H1 (cell line): ENCODE measurements around the gene ZNF106. TPM values are rescaled to one million over a fixed set of nuclear protein-coding genes. Genes with fewer than 3 reads are reported as not detected.

Source experiments
- CTCF ChIA-PET: fragments of 300-600 bp; sonication (Branson Sonifier 250); formaldehyde crosslinking; loops from one replicate; lab custom pipeline; 2021; ENCODE audit not compliant: partially characterized antibody; lab: Charles Lee
- POLR2A ChIA-PET: fragments of 300-600 bp; sonication (Branson Sonifier 250); formaldehyde crosslinking; loops from one replicate; lab custom pipeline; 2021; ENCODE audit warnings: inconsistent platforms; ENCODE audit not compliant: partially characterized antibody; lab: Charles Lee
- DNase-seq, 2 experiments: peaks; one replicate each; pipeline versions ENCODE4 v3.0.0 to v3.0.0-alpha.2; 2010 to 2022; ENCODE audit warnings: low spot score in 2 of 2, low read depth in 1 of 2, mixed read lengths in 1 of 2
- FAIRE-seq: peaks from 2 replicates; lab custom pipeline; 2011; peaks lifted over from hg19 to GRCh38; lab: Jason Lieb, UNC
- H2AFZ ChIP-seq: 2 replicates; pipeline ENCODE4 v1.8.1; 2012; ENCODE audit warnings: low read length, inconsistent platforms
- H2AK5ac ChIP-seq: 2 replicates; pipeline ENCODE4 v1.6.1; 2013; ENCODE audit warnings: low read depth, low read length
- H2BK120ac ChIP-seq: replicated peaks from 2 replicates; pipeline ENCODE3; 2013; ENCODE audit warnings: low read depth, low read length, inconsistent platforms
- H2BK12ac ChIP-seq: 2 replicates; pipeline ENCODE4 v1.6.1; 2013; ENCODE audit warnings: low read depth, low read length
- H2BK15ac ChIP-seq: 2 replicates; pipeline ENCODE4 v1.6.1; 2013; ENCODE audit warnings: low read length
- H2BK20ac ChIP-seq: 2 replicates; pipeline ENCODE4 v1.6.1; 2013; ENCODE audit warnings: low read length
- H2BK5ac ChIP-seq: 2 replicates; pipeline ENCODE4 v1.6.1; 2013; ENCODE audit warnings: low read depth, low read length
- H3K14ac ChIP-seq: 2 replicates; pipeline ENCODE4 v1.6.1; 2013; ENCODE audit warnings: inconsistent platforms; ENCODE audit not compliant: insufficient read length
- H3K18ac ChIP-seq: 2 replicates; pipeline ENCODE4 v1.6.1; 2013; ENCODE audit warnings: low read length; ENCODE audit errors: extremely low read depth
- H3K23ac ChIP-seq: 2 replicates; pipeline ENCODE4 v1.6.1; 2013; ENCODE audit warnings: inconsistent platforms; ENCODE audit not compliant: insufficient read length
- H3K23me2 ChIP-seq: 2 replicates; pipeline ENCODE4 v1.6.1; 2013; ENCODE audit warnings: low read depth, low read length
- H3K27ac ChIP-seq: 2 replicates; pipeline ENCODE4 v1.6.1; 2011; ENCODE audit warnings: low read depth, low read length, inconsistent platforms
- H3K27me3 ChIP-seq, 4 experiments: replicated peaks in 1 of 4; 1 replicate in 1 of 4; 2 replicates in 3 of 4; pipeline versions ENCODE4 v1.6.1 to v1.8.1; 2011 to 2013; ENCODE audit warnings: low read length in 3 of 4, mild to moderate bottlenecking in 3 of 4, inconsistent platforms in 2 of 4, mixed read lengths in 2 of 4, moderate library complexity in 1 of 4; ENCODE audit not compliant: control insufficient read depth in 3 of 4, insufficient read depth in 3 of 4; ENCODE audit errors: extremely low read depth in 1 of 4
- H3K36me3 ChIP-seq, 4 experiments: 2 replicates each; pipeline versions ENCODE4 v1.6.1 to v1.8.1; 2011 to 2013; ENCODE audit warnings: mild to moderate bottlenecking in 4 of 4, low read length in 3 of 4, moderate library complexity in 2 of 4, control low read depth in 1 of 4, inconsistent platforms in 1 of 4; ENCODE audit not compliant: insufficient read depth in 4 of 4, control insufficient read depth in 2 of 4
- H3K4ac ChIP-seq: replicated peaks from 2 replicates; pipeline ENCODE3; 2013; ENCODE audit warnings: low read length, low read depth, mixed read lengths, inconsistent platforms; ENCODE audit not compliant: insufficient read length
- H3K4me1 ChIP-seq, 4 experiments: replicated peaks in 1 of 4; 1 replicate in 1 of 4; 2 replicates in 3 of 4; pipeline versions ENCODE4 v1.6.1 to v1.8.1; 2011 to 2013; ENCODE audit warnings: low read length in 3 of 4, inconsistent platforms in 2 of 4, mixed read lengths in 1 of 4; ENCODE audit not compliant: insufficient read depth in 4 of 4, control insufficient read depth in 3 of 4
- H3K4me2 ChIP-seq, 2 experiments: 2 replicates each; pipeline versions ENCODE4 v1.6.1 to v1.8.1; 2011 to 2013; ENCODE audit warnings: low read depth in 2 of 2, low read length in 2 of 2, control low read depth in 1 of 2, inconsistent platforms in 1 of 2, mild to moderate bottlenecking in 1 of 2; ENCODE audit not compliant: insufficient read depth in 1 of 2
- H3K4me3 ChIP-seq, 4 experiments: fragments of 200-600, 300-600 bp in 1 of 4; sonication (generic), shearing (Covaris generic), sonication (Bioruptor Twin) in 1 of 4; 2 replicates each; pipeline versions ENCODE4 v1.5.1 to v1.8.1; 2011 to 2016; ENCODE audit warnings: low read length in 4 of 4, low read depth in 3 of 4, control low read depth in 2 of 4, inconsistent platforms in 2 of 4, mild to moderate bottlenecking in 2 of 4, mixed read lengths in 1 of 4, moderate library complexity in 1 of 4; ENCODE audit not compliant: insufficient read depth in 2 of 4; ENCODE audit errors: extremely low read depth in 1 of 4
- H3K56ac ChIP-seq: replicated peaks from 2 replicates; pipeline ENCODE3; 2013; ENCODE audit warnings: low read depth, mild to moderate bottlenecking, mixed read lengths, low read length, inconsistent platforms; ENCODE audit not compliant: insufficient read length
- H3K79me1 ChIP-seq: 2 replicates; pipeline ENCODE4 v1.6.1; 2013; ENCODE audit warnings: low read depth, low read length, control low read depth
- H3K79me2 ChIP-seq, 2 experiments: 2 replicates each; pipeline versions ENCODE4 v1.6.1 to v1.8.1; 2012 to 2013; ENCODE audit warnings: low read length in 2 of 2, mild to moderate bottlenecking in 2 of 2, inconsistent platforms in 1 of 2; ENCODE audit not compliant: insufficient read depth in 2 of 2, control insufficient read depth in 1 of 2
- H3K9ac ChIP-seq, 4 experiments: replicated peaks in 1 of 4; 1 replicate in 1 of 4; 2 replicates in 3 of 4; pipeline versions ENCODE4 v1.6.1 to v1.8.1; 2011 to 2013; ENCODE audit warnings: low read depth in 3 of 4, low read length in 3 of 4, control low read depth in 2 of 4, mild to moderate bottlenecking in 2 of 4, moderate library complexity in 2 of 4, inconsistent platforms in 1 of 4; ENCODE audit errors: extremely low read depth in 1 of 4
- H3K9me3 ChIP-seq, 2 experiments: 2 replicates each; pipeline versions ENCODE4 v1.6.1 to v1.8.1; 2012 to 2013; ENCODE audit warnings: mild to moderate bottlenecking in 2 of 2, moderate library complexity in 2 of 2, control low read depth in 1 of 2, inconsistent platforms in 1 of 2, low read depth in 1 of 2, low read length in 1 of 2, mixed read lengths in 1 of 2; ENCODE audit not compliant: insufficient read depth in 2 of 2
- H4K20me1 ChIP-seq, 2 experiments: replicated peaks in 1 of 2; 2 replicates each; pipeline versions ENCODE3 to v1.8.1; 2011 to 2013; ENCODE audit warnings: inconsistent platforms in 2 of 2, low read length in 2 of 2, mild to moderate bottlenecking in 1 of 2; ENCODE audit not compliant: insufficient read depth in 2 of 2, control insufficient read depth in 1 of 2
- H4K5ac ChIP-seq: 2 replicates; pipeline ENCODE4 v1.6.1; 2013; ENCODE audit warnings: low read length, low read depth, mixed read lengths, inconsistent platforms; ENCODE audit not compliant: insufficient read length
- H4K8ac ChIP-seq: 2 replicates; pipeline ENCODE4 v1.8.0; 2013; ENCODE audit warnings: mild to moderate bottlenecking, moderate library complexity, low read length, inconsistent platforms; ENCODE audit not compliant: insufficient read depth; ENCODE audit errors: extremely low read depth
- H4K91ac ChIP-seq: replicated peaks from 2 replicates; pipeline ENCODE3; 2013; ENCODE audit warnings: low read length, mixed read lengths, inconsistent platforms; ENCODE audit not compliant: insufficient read length
- ASH2L ChIP-seq: fragments of 200-600, 300-600 bp; sonication (generic); IDR thresholded peaks from one replicate; pipeline ENCODE4 v1.7.1; 2017; ENCODE audit warnings: low read length
- BACH1 ChIP-seq: IDR thresholded peaks from 2 replicates; pipeline ENCODE4 v1.6.1; 2012; ENCODE audit warnings: low read length, improper control_type of control experiment
- CREB1 ChIP-seq: IDR thresholded peaks from 2 replicates; pipeline ENCODE4 v1.6.1; 2012; ENCODE audit warnings: inconsistent platforms
- EP300 ChIP-seq, 2 experiments: IDR thresholded peaks; 1 replicate in 1 of 2; 2 replicates in 1 of 2; pipeline ENCODE4 v1.6.1; 2011 to 2012; ENCODE audit warnings: low read depth in 2 of 2, low read length in 2 of 2, mild to moderate bottlenecking in 2 of 2, borderline replicate concordance in 1 of 2, inconsistent platforms in 1 of 2, moderate library complexity in 1 of 2
- HDAC2 ChIP-seq, 2 experiments: fragments of 300-600 bp in 1 of 2; sonication (generic) in 1 of 2; IDR thresholded peaks; 2 replicates each; pipeline ENCODE4 v1.6.1; 2011 to 2012; ENCODE audit warnings: low read depth in 2 of 2, low read length in 2 of 2, mild to moderate bottlenecking in 2 of 2, moderate library complexity in 2 of 2, borderline replicate concordance in 1 of 2, inconsistent platforms in 1 of 2
- MAX ChIP-seq: IDR thresholded peaks from 2 replicates; pipeline ENCODE4 v1.6.1; 2012; ENCODE audit warnings: inconsistent platforms
- POU5F1 ChIP-seq: IDR thresholded peaks from 2 replicates; pipeline ENCODE4 v1.6.1; 2011; ENCODE audit warnings: low read depth, mild to moderate bottlenecking, low read length, moderate library complexity
- SIRT6 ChIP-seq: IDR thresholded peaks from one replicate; pipeline ENCODE4 v1.7.1; 2012; ENCODE audit warnings: low read length, inconsistent platforms
- SIX5 ChIP-seq: IDR thresholded peaks from 2 replicates; pipeline ENCODE4 v1.6.1; 2011; ENCODE audit warnings: mild to moderate bottlenecking, low read depth, low read length
- SP1 ChIP-seq: IDR thresholded peaks from 2 replicates; pipeline ENCODE4 v1.6.1; 2011; ENCODE audit warnings: low read depth, low read length
- SP2 ChIP-seq: IDR thresholded peaks from 2 replicates; pipeline ENCODE4 v1.6.1; 2012; ENCODE audit warnings: mild to moderate bottlenecking, low read length, inconsistent platforms
- SRF ChIP-seq: IDR thresholded peaks from 2 replicates; pipeline ENCODE4 v1.6.1; 2011; ENCODE audit warnings: mild to moderate bottlenecking, low read depth, low read length, moderate library complexity
- SUZ12 ChIP-seq: fragments of 200-600 bp; sonication (generic); IDR thresholded peaks from 2 replicates; pipeline ENCODE4 v1.6.1; 2012; ENCODE audit warnings: mild to moderate bottlenecking, inconsistent platforms, low read length, moderate library complexity, mixed read lengths
- TAF1 ChIP-seq: IDR thresholded peaks from 2 replicates; pipeline ENCODE4 v1.6.1; 2011; ENCODE audit warnings: mild to moderate bottlenecking, low read depth, low read length
- TAF7 ChIP-seq: optimal IDR thresholded peaks from 2 replicates; pipeline ENCODE3; 2011; ENCODE audit warnings: low read depth, mild to moderate bottlenecking, inconsistent platforms, low read length, moderate library complexity, borderline replicate concordance
- WGBS, 2 experiments: shearing (Covaris generic) in 1 of 2; methylation state at CpG; one replicate each; pipeline versions ENCODE4 v1.1.6 to v1.1.7; 2013 to 2015; ENCODE audit warnings: low lambda C conversion rate in 2 of 2, mixed read lengths in 2 of 2, inconsistent platforms in 1 of 2, low coverage in 1 of 2, missing lambda C conversion rate in 1 of 2; ENCODE audit not compliant: insufficient replicate concordance in 2 of 2, insufficient coverage in 1 of 2, insufficient read length in 1 of 2; ENCODE audit errors: extremely low coverage in 1 of 2, missing lambda C conversion rate in 1 of 2; 5-methylcytosine and 5-hydroxymethylcytosine counted together
- polyA plus RNA-seq, 7 experiments: library from polyadenylated mRNA; depleted of rRNA in 3 of 7; stranded (reverse) in 5 of 7; unstranded in 2 of 7; fragments of >200 nt in 5 of 7; fragments of 200-250 nt in 2 of 7; gene quantifications; 1 replicate in 5 of 7; 2 replicates in 1 of 7; 4 replicates in 1 of 7; pipeline versions ENCODE4 v1.2.1 to v1.2.3, GENCODE V29; 2011 to 2013; ENCODE audit warnings: missing spikeins in 2 of 7, mixed read lengths in 2 of 7
- total RNA-seq: library from RNA; stranded (reverse); fragmentation: NEBNext Ultra II Directional; extraction: Animal tissue kit (Norgen Biotek cat#: 25700); gene quantifications from 2 replicates; pipeline ENCODE4 v1.2.1, GENCODE V29; 2021

Gene ZNF106
- total and polyA plus RNA-seq, 2 of the 8 experiments (the other 6 are each of a cell fraction or from before 2014, with no cell fraction given) = 18.2 to 62.0 TPM

DNA sequence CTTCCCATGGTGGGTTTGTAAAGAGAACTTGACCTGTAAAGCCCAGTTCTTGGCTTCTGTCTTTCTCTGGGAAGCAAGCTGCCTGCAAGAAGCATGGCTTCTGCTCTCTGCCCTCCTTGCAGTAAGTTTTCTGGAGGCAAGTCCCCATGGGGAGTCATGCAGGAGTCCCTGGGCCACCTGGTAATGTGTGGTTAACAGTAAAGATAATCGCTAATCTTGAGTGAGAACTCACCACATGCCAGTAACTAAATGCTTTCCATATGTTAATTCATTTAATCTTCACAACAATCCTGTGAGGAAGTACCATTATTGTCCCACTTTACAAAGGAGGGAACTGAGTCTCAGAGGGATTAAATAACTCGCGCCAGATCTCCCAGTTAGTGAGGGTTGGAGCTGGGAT, 127.5 kb downstream of the ZNF106 start:
- H2AFZ ChIP-seq = no peak overlapping the region
- peak overlapping the region; percentile 5 to 15; a peak in 1 of 4 replicates for H3K4me2 ChIP-seq
- peak; percentile 72 for FAIRE-seq
- TF ChIP-seq EP300 (IDR thresholded peaks at IDR 0.05; ENCODE audit: borderline replicate concordance in 1 of 2, low read depth in 2 of 2, low read length in 2 of 2) (no peak), SRF (no peak), SP2 (no peak), TAF1 (no peak), SUZ12 (no peak), POU5F1 (0 out of 2 replicates have a peak, but pooled peaks have one; percentile 8), ASH2L (no peak), SIRT6 (no peak), TAF7 (no peak), MAX (peak; percentile 56; the same call in 1 of the 2 replicates), HDAC2 (IDR thresholded peaks at IDR 0.05; ENCODE audit: borderline replicate concordance in 1 of 2, low read depth in 2 of 2, low read length in 2 of 2) (no peak), SP1 (0 out of 2 replicates have a peak, but pooled peaks have one; percentile 8), SIX5 (no peak), CREB1 (no peak), BACH1 (no peak)

More for the DNA sequence above, 127.5 kb downstream of the ZNF106 start:
- H2BK5ac ChIP-seq = peak overlapping the region; percentile 73; the same call in 1 of the 2 replicates
- WGBS, 2 experiments = 47% methylated on average over 3 of the region's 3 CpGs; no CpG with 5 or more reads in 1 of the 2 experiments
- H2BK120ac ChIP-seq = peak overlapping the region; percentile 49
- peaks cover 0 to 10% (median 5%) of the 10 kb centered on the region in 4 experiments; a peak in 5 of 7 replicates for H3K4me1 ChIP-seq
- no peaks in the 10 kb centered on the region for H3K79me2 ChIP-seq
- no peak overlapping the region for H3K9ac ChIP-seq
- DNase-seq = peak in 1 of 2 experiments; percentile 23
- no peak overlapping the region for H3K4ac ChIP-seq
- no peak overlapping the region for H3K14ac ChIP-seq
- no peaks in the 10 kb centered on the region for H4K20me1 ChIP-seq
- CTCF ChIA-PET = no interaction called here
- peak overlapping the region; percentile 5 for H4K5ac ChIP-seq
- no peaks in the 10 kb centered on the region for H3K23me2 ChIP-seq
- H4K8ac ChIP-seq = no peak overlapping the region
- H3K27me3 ChIP-seq = no peaks in the 10 kb centered on the region; a peak in 4 of 7 replicates
- no peaks in the 10 kb centered on the region for H3K36me3 ChIP-seq
- H3K79me1 ChIP-seq = no peaks in the 10 kb centered on the region
- H2BK15ac ChIP-seq = no peak overlapping the region
- H3K27ac ChIP-seq = no peak overlapping the region
- H3K4me3 ChIP-seq = no peak overlapping the region
- no peak overlapping the region for H3K56ac ChIP-seq
- peak overlapping the region; percentile 92 for H4K91ac ChIP-seq
- POLR2A ChIA-PET = interaction anchor here (0.6 kb wide), 1 partner anchor 178 kb away, joined by 3 read pairs; no protein-coding TSS in a partner anchor
- peak overlapping the region; percentile 66 for H3K18ac ChIP-seq
- peak overlapping the region; percentile 84 for H2BK20ac ChIP-seq
- H2AK5ac ChIP-seq = no peak overlapping the region
- H3K9me3 ChIP-seq = no peaks in the 10 kb centered on the region
- H2BK12ac ChIP-seq = no peak overlapping the region; the same call in 1 of the 2 replicates
- no peak overlapping the region for H3K23ac ChIP-seq
